Measurements from ENCODE around the gene NSUN2.

- no peak for TF ChIP-seq POLR2A (IDR thresholded peaks at IDR 0.05)
- TF ChIP-seq, protein P1, sequence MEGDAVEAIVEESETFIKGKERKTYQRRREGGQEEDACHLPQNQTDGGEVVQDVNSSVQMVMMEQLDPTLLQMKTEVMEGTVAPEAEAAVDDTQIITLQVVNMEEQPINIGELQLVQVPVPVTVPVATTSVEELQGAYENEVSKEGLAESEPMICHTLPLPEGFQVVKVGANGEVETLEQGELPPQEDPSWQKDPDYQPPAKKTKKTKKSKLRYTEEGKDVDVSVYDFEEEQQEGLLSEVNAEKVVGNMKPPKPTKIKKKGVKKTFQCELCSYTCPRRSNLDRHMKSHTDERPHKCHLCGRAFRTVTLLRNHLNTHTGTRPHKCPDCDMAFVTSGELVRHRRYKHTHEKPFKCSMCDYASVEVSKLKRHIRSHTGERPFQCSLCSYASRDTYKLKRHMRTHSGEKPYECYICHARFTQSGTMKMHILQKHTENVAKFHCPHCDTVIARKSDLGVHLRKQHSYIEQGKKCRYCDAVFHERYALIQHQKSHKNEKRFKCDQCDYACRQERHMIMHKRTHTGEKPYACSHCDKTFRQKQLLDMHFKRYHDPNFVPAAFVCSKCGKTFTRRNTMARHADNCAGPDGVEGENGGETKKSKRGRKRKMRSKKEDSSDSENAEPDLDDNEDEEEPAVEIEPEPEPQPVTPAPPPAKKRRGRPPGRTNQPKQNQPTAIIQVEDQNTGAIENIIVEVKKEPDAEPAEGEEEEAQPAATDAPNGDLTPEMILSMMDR (IDR thresholded peaks at IDR 0.05), result no peak
These were observed 78.0 kb downstream of the NSUN2 start for GRCh38 chr5:6554812-6555211.

Data from ovary (tissue), 3 donors.